Measurements from ENCODE around the gene EBPL. TPM values are rescaled to one million over a fixed set of nuclear protein-coding genes. Genes with fewer than 3 reads are reported as not detected.
A peak's percentile ranks its signal among the peaks of the same experiment; 100 is the strongest.
"Not testable (repeated sequence)": the region's sequence is repeated elsewhere in the genome, so short reads cannot be mapped to it uniquely, and the experiment has no call there.

Gene EBPL
- total RNA-seq, 1 donor, result 47.0 TPM

GRCh38 chr13:49714757-49715156, 23.5 kb upstream of the EBPL start:
- no peak overlapping the region for H3K4me3 ChIP-seq (ENCODE audit: low read depth, low read length)
- no peak for TF ChIP-seq CTCF (IDR thresholded peaks at IDR 0.05; ENCODE audit: insufficient read depth, low read length)
- no peak for DNase-seq (ENCODE audit: low read depth)

GRCh38 chr13:49711218-49711863, 20.1 kb upstream of the EBPL start:
- peak; percentile 41 for DNase-seq (ENCODE audit: low read depth)
- TF ChIP-seq CTCF (IDR thresholded peaks at IDR 0.05; ENCODE audit: insufficient read depth, low read length), result no peak
- no peak overlapping the region for H3K4me3 ChIP-seq (ENCODE audit: low read depth, low read length)

- DNase-seq (ENCODE audit: low read depth); H3K4me3 ChIP-seq (ENCODE audit: low read depth, low read length): not testable (repeated sequence)
These were observed 13.0 kb upstream of the EBPL start for GRCh38 chr13:49704264-49704663.

- H3K4me3 ChIP-seq (ENCODE audit: low read depth, low read length), result no peak overlapping the region
- TF ChIP-seq CTCF (IDR thresholded peaks at IDR 0.05; ENCODE audit: insufficient read depth, low read length), result no peak
- DNase-seq (ENCODE audit: low read depth), result no peak
These were observed 10.2 kb upstream of the EBPL start for GRCh38 chr13:49701491-49701890.

DNA sequence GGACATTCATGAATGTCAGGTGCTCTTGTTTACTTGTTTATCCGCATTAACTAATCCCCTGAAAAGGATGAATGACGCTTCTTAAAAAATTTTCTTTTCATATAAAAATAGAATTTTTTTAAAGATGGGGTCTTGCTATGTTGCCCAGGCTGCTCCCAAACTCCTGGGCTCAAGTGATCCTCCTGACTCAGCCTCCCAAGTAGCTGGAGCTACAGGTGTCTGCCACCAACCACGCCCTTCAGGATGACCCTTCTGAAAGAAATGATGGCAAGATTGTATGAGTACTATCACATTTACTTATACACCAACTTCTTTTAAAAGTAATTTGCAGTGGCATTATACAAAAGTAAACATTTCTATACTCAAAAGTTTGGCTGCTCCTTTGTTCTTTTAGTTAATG, 6.2 kb upstream of the EBPL start:
- no peak for DNase-seq (ENCODE audit: low read depth)
- TF ChIP-seq CTCF (IDR thresholded peaks at IDR 0.05; ENCODE audit: insufficient read depth, low read length), result no peak

DNA sequence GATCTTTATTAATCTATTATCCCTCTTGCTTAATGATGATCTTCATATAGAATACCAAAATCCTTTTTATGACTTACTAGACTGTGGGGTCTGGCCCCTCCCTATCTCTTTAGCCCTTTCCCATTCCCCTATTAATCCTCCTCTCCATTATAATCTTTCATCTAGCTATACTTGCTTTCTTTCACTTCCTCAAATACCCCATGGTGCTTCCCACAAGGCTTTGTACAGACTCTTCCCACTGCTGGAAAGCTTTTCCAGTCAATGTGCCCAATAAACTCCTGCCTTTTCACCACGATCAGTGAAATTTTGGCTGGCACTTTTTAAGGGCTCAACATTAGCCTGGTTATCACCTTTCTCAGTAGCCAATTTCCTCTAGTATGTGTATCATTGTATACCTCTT, 3.2 kb upstream of the EBPL start:
- DNase-seq (ENCODE audit: low read depth), result no peak
- no peak for TF ChIP-seq CTCF (IDR thresholded peaks at IDR 0.05; ENCODE audit: insufficient read depth, low read length)

More for the DNA sequence above, 6.2 kb upstream of the EBPL start:
- H3K4me3 ChIP-seq (ENCODE audit: low read depth, low read length), result no peak overlapping the region

DNA sequence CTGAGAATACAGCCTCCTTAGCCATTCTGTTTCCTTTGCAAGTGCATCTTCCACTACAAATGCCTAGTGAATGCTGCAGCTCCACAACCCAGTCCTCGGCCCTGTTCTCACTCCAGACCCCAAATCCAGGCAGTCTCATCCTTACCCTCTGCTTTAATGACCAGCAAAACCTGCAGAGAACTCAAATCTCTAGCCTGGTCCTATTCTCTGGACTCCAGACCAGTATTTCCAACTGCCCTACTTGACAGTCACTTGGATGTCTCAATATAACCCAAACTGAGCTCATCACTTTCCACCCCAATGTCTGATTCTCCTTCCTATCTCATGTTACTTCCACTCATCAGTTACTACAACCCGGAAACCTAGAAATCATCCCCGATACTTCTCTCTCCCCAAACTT, 2.6 kb upstream of the EBPL start:
- no peak overlapping the region for H3K4me3 ChIP-seq (ENCODE audit: low read depth, low read length)
- no peak for DNase-seq (ENCODE audit: low read depth)
- no peak for TF ChIP-seq CTCF (IDR thresholded peaks at IDR 0.05; ENCODE audit: insufficient read depth, low read length)

More for the DNA sequence above, 3.2 kb upstream of the EBPL start:
- H3K4me3 ChIP-seq (ENCODE audit: low read depth, low read length), result no peak overlapping the region

Measured in fibroblast of the aortic adventitia (primary cell).